SU-DHL-6 (cell line): ENCODE measurements around the gene XPO6.

ENCODE experiments used
- H2AFZ ChIP-seq: fragments of 200-600 bp; sonication (generic); 2 replicates; pipeline ENCODE4 v1.6.1; 2014; ENCODE audit warnings: low read depth, mild to moderate bottlenecking, moderate library complexity, mixed read lengths, antibody characterized with exemption, low read length; ENCODE audit not compliant: severe bottlenecking
- H3F3A ChIP-seq: fragments of 200-600 bp; shearing (Covaris generic); 2 replicates; pipeline ENCODE4 v1.6.0; 2016; ENCODE audit warnings: antibody characterized with exemption, mild to moderate bottlenecking; ENCODE audit not compliant: insufficient read depth
- H3K27ac ChIP-seq: fragments of 200-600 bp; sonication (generic); 2 replicates; pipeline ENCODE4 v1.5.1; 2016; ENCODE audit warnings: low read depth, mild to moderate bottlenecking, low read length, moderate library complexity, mixed read lengths
- H3K27me3 ChIP-seq: fragments of 200-600 bp; sonication (generic), shearing (Covaris generic); 2 replicates; pipeline ENCODE4 v1.6.0; 2014; ENCODE audit warnings: mild to moderate bottlenecking, low read length
- H3K36me3 ChIP-seq: fragments of 200-600 bp; sonication (generic); 2 replicates; pipeline ENCODE4 v1.6.1; 2014; ENCODE audit warnings: mild to moderate bottlenecking, low read length, mixed read lengths
- H3K4me2 ChIP-seq: fragments of 300-600, 200-600 bp; shearing (Covaris generic), sonication (generic); 2 replicates; pipeline ENCODE4 v1.6.0; 2014; ENCODE audit warnings: low read length, low read depth, mild to moderate bottlenecking; ENCODE audit not compliant: poor library complexity, severe bottlenecking
- H3K4me3 ChIP-seq: fragments of 200-600 bp; sonication (generic); 2 replicates; pipeline ENCODE4 v1.5.1; 2014; ENCODE audit warnings: antibody characterized with exemption, low read length, mild to moderate bottlenecking, mixed read lengths; ENCODE audit not compliant: insufficient read depth, poor library complexity, severe bottlenecking
- H3K79me2 ChIP-seq: fragments of 200-600 bp; sonication (generic); 2 replicates; pipeline ENCODE4 v1.6.1; 2014; ENCODE audit warnings: mild to moderate bottlenecking, low read length, moderate library complexity; ENCODE audit not compliant: insufficient read depth
- H3K9ac ChIP-seq: fragments of 200-600 bp; sonication (generic); 2 replicates; pipeline ENCODE4 v1.7.0; 2014; ENCODE audit warnings: mild to moderate bottlenecking, low read length
- H3K9me2 ChIP-seq: fragments of 200-600 bp; sonication (generic); replicated peaks from 2 replicates; pipeline ENCODE4 v1.6.1; 2014; ENCODE audit warnings: low read length; ENCODE audit not compliant: insufficient read depth
- H3K9me3 ChIP-seq: fragments of 200-600 bp; sonication (generic); 2 replicates; pipeline ENCODE4 v1.6.1; 2014; ENCODE audit warnings: low read length, mixed read lengths; ENCODE audit not compliant: insufficient read depth
- H4K20me1 ChIP-seq: fragments of 200-600 bp; sonication (generic); 2 replicates; pipeline ENCODE4 v1.6.1; 2014; ENCODE audit warnings: low read depth, mild to moderate bottlenecking, antibody characterized with exemption, low read length, moderate library complexity, mixed read lengths
- CTCF ChIP-seq: fragments of 200-600 bp; sonication (generic); IDR thresholded peaks from one replicate; pipeline ENCODE4 v1.5.1; 2017; ENCODE audit warnings: antibody characterized with exemption, mild to moderate bottlenecking, low read length, moderate library complexity; ENCODE audit not compliant: insufficient read depth, poor library complexity, severe bottlenecking
- EZH2phosphoT487 ChIP-seq: fragments of 200-600 bp; sonication (generic), shearing (Covaris generic); conservative IDR thresholded peaks from 2 replicates; pipeline ENCODE4 v1.6.1; 2018; ENCODE audit warnings: mild to moderate bottlenecking, antibody characterized with exemption, low read length, moderate library complexity, mixed read lengths

XPO6 gene

GRCh38 chr16:28086186-28087139 is 125.3 kb downstream of the XPO6 start:
- Histone ChIP-seq H3K36me3 (no peaks in the 10 kb centered on the region), H3K9me3 (no peaks in the 10 kb centered on the region), H3K79me2 (no peaks in the 10 kb centered on the region), H4K20me1 (no peaks in the 10 kb centered on the region), H3K27me3 (no peaks in the 10 kb centered on the region), H2AFZ (no peak overlapping the region), H3F3A (0 out of 2 replicates have a peak, but pooled peaks cover 3% of the 10 kb centered on the region), H3K27ac (no peak overlapping the region), H3K9ac (no peak overlapping the region), H3K4me2 (no peak overlapping the region), H3K4me3 (no peak overlapping the region), H3K9me2 (no peaks in the 10 kb centered on the region)
- TF ChIP-seq EZH2phosphoT487 (no peak), CTCF (no peak)

GRCh38 chr16:28085389-28086171 is 126.2 kb downstream of the XPO6 start:
- H3K9me3 ChIP-seq = no peaks in the 10 kb centered on the region
- H3F3A ChIP-seq = 0 out of 2 replicates have a peak, but pooled peaks cover 3% of the 10 kb centered on the region
- no peak overlapping the region for H2AFZ ChIP-seq
- H3K4me3 ChIP-seq = no peak overlapping the region
- no peaks in the 10 kb centered on the region for H3K36me3 ChIP-seq
- H3K9ac ChIP-seq = no peak overlapping the region
- no peaks in the 10 kb centered on the region for H3K9me2 ChIP-seq
- TF ChIP-seq CTCF = no peak
- TF ChIP-seq EZH2phosphoT487 = no peak
- H3K79me2 ChIP-seq = no peaks in the 10 kb centered on the region
- H3K4me2 ChIP-seq = no peak overlapping the region
- no peak overlapping the region for H3K27ac ChIP-seq
- H3K27me3 ChIP-seq = no peaks in the 10 kb centered on the region
- H4K20me1 ChIP-seq = no peaks in the 10 kb centered on the region

GRCh38 chr16:28084209-28084608 is 127.6 kb downstream of the XPO6 start:
- no peaks in the 10 kb centered on the region for H3K27me3 ChIP-seq
- H3K4me2 ChIP-seq = no peak overlapping the region
- H3K9me2 ChIP-seq = no peaks in the 10 kb centered on the region
- H3F3A ChIP-seq = no peaks in the 10 kb centered on the region
- no peaks in the 10 kb centered on the region for H3K9me3 ChIP-seq
- no peak overlapping the region for H3K4me3 ChIP-seq
- no peak overlapping the region for H2AFZ ChIP-seq
- no peak overlapping the region for H3K9ac ChIP-seq
- TF ChIP-seq CTCF (no peak), EZH2phosphoT487 (no peak)
- no peaks in the 10 kb centered on the region for H3K36me3 ChIP-seq
- no peaks in the 10 kb centered on the region for H3K79me2 ChIP-seq
- H3K27ac ChIP-seq = no peak overlapping the region
- no peaks in the 10 kb centered on the region for H4K20me1 ChIP-seq
